Muscle of leg (tissue), 11 donors: Measurements from ENCODE around the gene PSMD2. TPM values are rescaled to one million over a fixed set of nuclear protein-coding genes. Genes with fewer than 3 reads are reported as not detected.

Source experiments
- DNase-seq: peaks from one replicate; pipeline ENCODE4 v3.0.0; 2013
- H3K27ac ChIP-seq: one replicate; pipeline ENCODE4 v1.5.1; 2013; ENCODE audit warnings: mild to moderate bottlenecking, low read length, control low read depth
- H3K27me3 ChIP-seq: one replicate; pipeline ENCODE4 v1.6.1; 2013; ENCODE audit warnings: low read length; ENCODE audit not compliant: control insufficient read depth, insufficient read depth
- H3K36me3 ChIP-seq: one replicate; pipeline ENCODE4 v1.6.1; 2013; ENCODE audit warnings: low read length; ENCODE audit not compliant: control insufficient read depth, insufficient read depth
- H3K4me1 ChIP-seq: one replicate; pipeline ENCODE4 v1.6.1; 2013; ENCODE audit warnings: low read length; ENCODE audit not compliant: control insufficient read depth, insufficient read depth
- H3K4me3 ChIP-seq: one replicate; pipeline ENCODE4 v1.5.1; 2013; ENCODE audit warnings: low read length, control low read depth
- H3K9me3 ChIP-seq: replicated peaks from 2 replicates; pipeline ENCODE4 v1.6.1; 2013; ENCODE audit warnings: low read depth, low read length; ENCODE audit not compliant: control insufficient read depth
- WGBS: methylation state at CpG from one replicate; pipeline ENCODE4 v1.1.5; 2013; ENCODE audit warnings: missing lambda C conversion rate; ENCODE audit not compliant: insufficient coverage; 5-methylcytosine and 5-hydroxymethylcytosine counted together
- polyA plus RNA-seq, 8 donors: library from polyadenylated mRNA; unstranded; fragments of 120-200 nt; gene quantifications; one replicate each; pipeline versions ENCODE4 v1.2.1 to v1.2.3, GENCODE V29; 2013; ENCODE audit warnings: inconsistent platforms in 1 of 8, low replicate concordance in 1 of 8; ENCODE audit not compliant: insufficient read length in 8 of 8, insufficient read depth in 1 of 8
- total RNA-seq: library from RNA; stranded (reverse); fragments of 120-200 nt; gene quantifications from one replicate; pipeline ENCODE4 v1.2.4, GENCODE V29; 2013

Gene PSMD2
- total and polyA plus RNA-seq, 9 donors, result 108 to 200 (median 182) TPM

GRCh38 chr3:184354754-184355153 is 55.7 kb downstream of the PSMD2 start:
- Histone ChIP-seq H3K4me3 (no peak overlapping the region), H3K36me3 (peaks cover 32% of the 10 kb centered on the region), H3K27ac (no peak overlapping the region), H3K27me3 (no peaks in the 10 kb centered on the region), H3K4me1 (peaks cover 8% of the 10 kb centered on the region), H3K9me3 (no peaks in the 10 kb centered on the region)
- 76% methylated on average over 5 of the region's 8 CpGs for WGBS
- no peak for DNase-seq

- peaks cover 32% of the 10 kb centered on the region for H3K36me3 ChIP-seq
- DNase-seq, result no peak
- H3K4me3 ChIP-seq, result no peak overlapping the region
- H3K9me3 ChIP-seq, result no peaks in the 10 kb centered on the region
- H3K27ac ChIP-seq, result no peak overlapping the region
- peaks cover 13% of the 10 kb centered on the region for H3K4me1 ChIP-seq
- no peaks in the 10 kb centered on the region for H3K27me3 ChIP-seq
- 73% methylated on average over 18 of the region's 18 CpGs for WGBS
Measured at GRCh38 chr3:184355261-184356040, 56.4 kb downstream of the PSMD2 start.

GRCh38 chr3:184357248-184358123 is 58.4 kb downstream of the PSMD2 start:
- DNase-seq, result no peak
- no peaks in the 10 kb centered on the region for H3K27me3 ChIP-seq
- no peak overlapping the region for H3K4me3 ChIP-seq
- 90% methylated on average over 9 of the region's 24 CpGs for WGBS
- peaks cover 15% of the 10 kb centered on the region for H3K4me1 ChIP-seq
- no peaks in the 10 kb centered on the region for H3K9me3 ChIP-seq
- H3K27ac ChIP-seq, result no peak overlapping the region
- H3K36me3 ChIP-seq, result peaks cover 28% of the 10 kb centered on the region

GRCh38 chr3:184358124-184358767 is 59.2 kb downstream of the PSMD2 start:
- no peak overlapping the region for H3K4me3 ChIP-seq
- H3K27ac ChIP-seq, result no peak overlapping the region
- H3K36me3 ChIP-seq, result peaks cover 25% of the 10 kb centered on the region
- no peaks in the 10 kb centered on the region for H3K27me3 ChIP-seq
- 87% methylated on average over 9 of the region's 12 CpGs for WGBS
- H3K4me1 ChIP-seq, result peaks cover 15% of the 10 kb centered on the region
- no peak for DNase-seq
- H3K9me3 ChIP-seq, result no peaks in the 10 kb centered on the region

Other genes with a start within 250 kb of the PSMD2 start
- gene HTR3C, start 246.2 kb upstream of the PSMD2 start, total RNA-seq, result not detected
- gene HTR3C, start 246.2 kb upstream of the PSMD2 start, polyA plus RNA-seq, result not detected
- gene HTR3E, start 202.2 kb upstream of the PSMD2 start, total RNA-seq, result not detected
- under 1 TPM in 1 of 8 donors, not detected in 7; 0.07 TPM for gene HTR3E, start 202.2 kb upstream of the PSMD2 start, polyA plus RNA-seq
- gene EIF2B5, start 163.9 kb upstream of the PSMD2 start, total RNA-seq, result 32.6 TPM
- 10 to 100 TPM; 35.6 to 41.0 (median 38.5) TPM for gene EIF2B5, start 163.9 kb upstream of the PSMD2 start, polyA plus RNA-seq
- gene DVL3, start 143.9 kb upstream of the PSMD2 start, total RNA-seq, result 37.1 TPM
- 10 to 100 TPM; 69.4 to 96.9 (median 88.0) TPM for gene DVL3, start 143.9 kb upstream of the PSMD2 start, polyA plus RNA-seq
- gene AP2M1, start 124.4 kb upstream of the PSMD2 start, total RNA-seq, result 130 TPM
- 100 to 1,000 TPM; 191 to 255 (median 218) TPM for gene AP2M1, start 124.4 kb upstream of the PSMD2 start, polyA plus RNA-seq
- gene ABCF3, start 113.0 kb upstream of the PSMD2 start, total RNA-seq, result 33.0 TPM
- gene ABCF3, start 113.0 kb upstream of the PSMD2 start, polyA plus RNA-seq, result 10 to 100 TPM; 42.0 to 54.5 (median 48.8) TPM
- gene VWA5B2, start 69.7 kb upstream of the PSMD2 start, total RNA-seq, result 0.04 TPM
- 1 to 10 TPM in 1 of 8 donors, under 1 TPM in 7; 0.23 to 1.2 (median 0.42) TPM for gene VWA5B2, start 69.7 kb upstream of the PSMD2 start, polyA plus RNA-seq
- 9.6 TPM for gene ALG3, start 50.3 kb upstream of the PSMD2 start, total RNA-seq
- 10 to 100 TPM; 21.5 to 28.0 (median 23.2) TPM for gene ALG3, start 50.3 kb upstream of the PSMD2 start, polyA plus RNA-seq
- 1.6 TPM for gene EEF1AKMT4, start 49.6 kb upstream of the PSMD2 start, total RNA-seq
- 1 to 10 TPM; 1.0 to 2.1 (median 1.6) TPM for gene EEF1AKMT4, start 49.6 kb upstream of the PSMD2 start, polyA plus RNA-seq
- 0.04 TPM for gene CAMK2N2, start 37.7 kb upstream of the PSMD2 start, total RNA-seq
- under 1 TPM in 2 of 8 donors, not detected in 6; 0.10 to 0.16 TPM for gene CAMK2N2, start 37.7 kb upstream of the PSMD2 start, polyA plus RNA-seq
- gene ECE2, start 23.2 kb upstream of the PSMD2 start, total RNA-seq, result not detected
- gene ECE2, start 23.2 kb upstream of the PSMD2 start, polyA plus RNA-seq, result not detected
- 115 TPM for gene EIF4G1, start 15.4 kb downstream of the PSMD2 start, total RNA-seq
- gene EIF4G1, start 15.4 kb downstream of the PSMD2 start, polyA plus RNA-seq, result 100 to 1,000 TPM; 161 to 242 (median 202) TPM
- 9.8 TPM for gene FAM131A, start 38.4 kb downstream of the PSMD2 start, total RNA-seq
- gene FAM131A, start 38.4 kb downstream of the PSMD2 start, polyA plus RNA-seq, result 10 to 100 TPM in 5 of 8 donors, 1 to 10 TPM in 3; 8.4 to 14.9 (median 10.7) TPM
- 3.5 TPM for gene CLCN2, start 62.4 kb downstream of the PSMD2 start, total RNA-seq
- 1 to 10 TPM; 2.5 to 5.3 (median 3.9) TPM for gene CLCN2, start 62.4 kb downstream of the PSMD2 start, polyA plus RNA-seq
- gene POLR2H, start 62.5 kb downstream of the PSMD2 start, total RNA-seq, result 53.2 TPM
- gene POLR2H, start 62.5 kb downstream of the PSMD2 start, polyA plus RNA-seq, result 10 to 100 TPM; 39.9 to 55.0 (median 48.5) TPM
- 0.89 TPM for gene THPO, start 79.0 kb downstream of the PSMD2 start, total RNA-seq
- 1 to 10 TPM; 1.5 to 2.8 (median 2.1) TPM for gene THPO, start 79.0 kb downstream of the PSMD2 start, polyA plus RNA-seq
- 14.1 TPM for gene CHRD, start 80.8 kb downstream of the PSMD2 start, total RNA-seq
- 10 to 100 TPM; 14.7 to 21.9 (median 18.0) TPM for gene CHRD, start 80.8 kb downstream of the PSMD2 start, polyA plus RNA-seq